PC-9 (cell line): ENCODE measurements around the gene ECHDC1. TPM values are rescaled to one million over a fixed set of nuclear protein-coding genes. Genes with fewer than 3 reads are reported as not detected.
A peak's percentile ranks its signal among the peaks of the same experiment; 100 is the strongest.

Experiments
- BruUV-seq: library from RNA; stranded (reverse); fragments of 400-500 nt; replicated peaks from 2 replicates; lab custom pipeline; 2021; lab: Mats Ljungman, UMichigan
- CTCF ChIA-PET: fragments of 300-600 bp; sonication (Branson Sonifier 250); formaldehyde crosslinking; loops from one replicate; lab custom pipeline; 2022; ENCODE audit warnings: antibody characterized with exemption; lab: Charles Lee
- POLR2A ChIA-PET: fragments of 300-600 bp; sonication (Branson Sonifier 250); formaldehyde crosslinking; loops from one replicate; lab custom pipeline; 2022; ENCODE audit warnings: antibody characterized with exemption; ENCODE audit not compliant: unreplicated experiment; lab: Charles Lee
- DNase-seq, 2 experiments: peaks; one replicate each; pipeline versions ENCODE4 v3.0.0 to v3.0.0-alpha.2; 2015 to 2022; ENCODE audit warnings: mixed read lengths in 1 of 2
- H2AFZ ChIP-seq: fragments of 200-600 bp; sonication (generic); 2 replicates; pipeline ENCODE4 v1.8.1; 2017; ENCODE audit warnings: antibody characterized with exemption
- H3F3A ChIP-seq: fragments of 200-600 bp; sonication (generic); 2 replicates; pipeline ENCODE4 v1.8.1; 2017; ENCODE audit warnings: antibody characterized with exemption, mild to moderate bottlenecking, low read depth; ENCODE audit not compliant: insufficient read depth
- H3K27ac ChIP-seq: fragments of 200-600 bp; sonication (generic); 2 replicates; pipeline ENCODE4 v1.6.1; 2016; ENCODE audit warnings: mixed run types
- H3K27me3 ChIP-seq: fragments of 200-600 bp; sonication (generic); 2 replicates; pipeline ENCODE4 v1.6.1; 2016; ENCODE audit warnings: low read depth, mixed run types; ENCODE audit not compliant: insufficient read depth
- H3K36me3 ChIP-seq: fragments of 200-600 bp; sonication (generic); 2 replicates; pipeline ENCODE4 v1.6.1; 2016; ENCODE audit warnings: low read depth, mixed run types
- H3K4me1 ChIP-seq: fragments of 200-600 bp; sonication (generic); replicated peaks from 2 replicates; pipeline ENCODE4 v1.6.1; 2016; ENCODE audit warnings: mixed run types; ENCODE audit not compliant: insufficient read depth
- H3K4me2 ChIP-seq: fragments of 200-600 bp; sonication (generic); 2 replicates; pipeline ENCODE4 v1.6.1; 2017; ENCODE audit warnings: mixed run types
- H3K4me3 ChIP-seq: fragments of 200-600 bp; sonication (generic); 2 replicates; pipeline ENCODE4 v1.6.1; 2016; ENCODE audit warnings: mixed run types
- H3K79me2 ChIP-seq: fragments of 200-600 bp; sonication (generic); 2 replicates; pipeline ENCODE4 v1.6.1; 2017; ENCODE audit warnings: low read depth, mixed run types
- H3K9me2 ChIP-seq: fragments of 200-600 bp; sonication (generic); 2 replicates; pipeline ENCODE4 v1.8.1; 2017; ENCODE audit warnings: mild to moderate bottlenecking; ENCODE audit not compliant: insufficient read depth
- H3K9me3 ChIP-seq: fragments of 200-600 bp; sonication (generic); 2 replicates; pipeline ENCODE4 v1.8.1; 2016; ENCODE audit warnings: low read depth; ENCODE audit not compliant: insufficient read depth
- H4K20me1 ChIP-seq: fragments of 200-600 bp; sonication (generic); 2 replicates; pipeline ENCODE4 v1.8.1; 2017; ENCODE audit not compliant: insufficient read depth
- EZH2 ChIP-seq: fragments of 200-600 bp; sonication (generic); IDR thresholded peaks from 2 replicates; pipeline ENCODE4 v1.8.0; 2017; ENCODE audit warnings: antibody characterized with exemption, low read depth
- intact Hi-C: fragments of 100-400 bp; cut with micrococcal nuclease; formaldehyde crosslinking; loops from one replicate; pipeline ENCODE4 v1.10.0; 2022; ENCODE audit not compliant: unreplicated experiment
- total RNA-seq: library from RNA; stranded (reverse); gene quantifications from 2 replicates; pipeline ENCODE4 v1.2.3, GENCODE V29; 2021
- TF ChIP-seq, protein P1 (sequence below): fragments of 200-600 bp; sonication (generic); conservative IDR thresholded peaks from 2 replicates; pipeline ENCODE4 v1.6.1; 2017; ENCODE audit warnings: mixed run types, antibody characterized with exemption, mild to moderate bottlenecking, moderate library complexity

Gene ECHDC1
- total RNA-seq, 1 experiment from 2014 or later: 50.4 TPM

DNA sequence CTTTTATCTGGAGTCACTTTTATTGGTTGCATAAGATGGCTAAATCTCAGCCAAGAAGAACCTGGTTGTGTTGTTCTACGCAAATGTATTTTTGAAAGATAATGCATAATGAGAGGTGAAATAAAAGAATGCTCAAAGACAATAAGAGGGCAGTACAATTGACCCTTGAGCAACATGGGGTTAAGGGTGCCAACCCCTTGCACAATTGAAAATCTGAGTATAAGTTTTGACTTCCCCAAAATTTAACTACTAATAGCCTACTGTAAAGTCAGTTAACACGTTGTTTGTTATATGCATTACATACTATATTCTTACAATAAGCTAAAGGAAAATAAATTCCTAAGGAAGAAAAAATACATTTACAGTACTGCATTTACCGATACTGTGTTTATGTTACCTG is 70.8 kb downstream of the ECHDC1 start:
- Histone ChIP-seq H3K79me2 (peaks cover 81% of the 10 kb centered on the region), H3K9me3 (no peaks in the 10 kb centered on the region), H3K4me1 (peaks cover 23% of the 10 kb centered on the region), H3K27me3 (no peaks in the 10 kb centered on the region), H3K4me3 (no peak overlapping the region), H3K36me3 (peaks cover 12% of the 10 kb centered on the region), H3K4me2 (no peak overlapping the region), H3F3A (no peaks in the 10 kb centered on the region; the same call in 1 of the 2 replicates), H3K9me2 (no peaks in the 10 kb centered on the region), H4K20me1 (peaks cover 14% of the 10 kb centered on the region), H3K27ac (no peak overlapping the region), H2AFZ (no peak overlapping the region)
- TF ChIP-seq, protein P1, sequence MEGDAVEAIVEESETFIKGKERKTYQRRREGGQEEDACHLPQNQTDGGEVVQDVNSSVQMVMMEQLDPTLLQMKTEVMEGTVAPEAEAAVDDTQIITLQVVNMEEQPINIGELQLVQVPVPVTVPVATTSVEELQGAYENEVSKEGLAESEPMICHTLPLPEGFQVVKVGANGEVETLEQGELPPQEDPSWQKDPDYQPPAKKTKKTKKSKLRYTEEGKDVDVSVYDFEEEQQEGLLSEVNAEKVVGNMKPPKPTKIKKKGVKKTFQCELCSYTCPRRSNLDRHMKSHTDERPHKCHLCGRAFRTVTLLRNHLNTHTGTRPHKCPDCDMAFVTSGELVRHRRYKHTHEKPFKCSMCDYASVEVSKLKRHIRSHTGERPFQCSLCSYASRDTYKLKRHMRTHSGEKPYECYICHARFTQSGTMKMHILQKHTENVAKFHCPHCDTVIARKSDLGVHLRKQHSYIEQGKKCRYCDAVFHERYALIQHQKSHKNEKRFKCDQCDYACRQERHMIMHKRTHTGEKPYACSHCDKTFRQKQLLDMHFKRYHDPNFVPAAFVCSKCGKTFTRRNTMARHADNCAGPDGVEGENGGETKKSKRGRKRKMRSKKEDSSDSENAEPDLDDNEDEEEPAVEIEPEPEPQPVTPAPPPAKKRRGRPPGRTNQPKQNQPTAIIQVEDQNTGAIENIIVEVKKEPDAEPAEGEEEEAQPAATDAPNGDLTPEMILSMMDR: no peak
- no peak for TF ChIP-seq EZH2
- BruUV-seq: no TSS peak
- no peak for DNase-seq
- ChIA-PET CTCF (no interaction called here), POLR2A (no interaction called here)
- intact Hi-C loops: no loop called here

DNA sequence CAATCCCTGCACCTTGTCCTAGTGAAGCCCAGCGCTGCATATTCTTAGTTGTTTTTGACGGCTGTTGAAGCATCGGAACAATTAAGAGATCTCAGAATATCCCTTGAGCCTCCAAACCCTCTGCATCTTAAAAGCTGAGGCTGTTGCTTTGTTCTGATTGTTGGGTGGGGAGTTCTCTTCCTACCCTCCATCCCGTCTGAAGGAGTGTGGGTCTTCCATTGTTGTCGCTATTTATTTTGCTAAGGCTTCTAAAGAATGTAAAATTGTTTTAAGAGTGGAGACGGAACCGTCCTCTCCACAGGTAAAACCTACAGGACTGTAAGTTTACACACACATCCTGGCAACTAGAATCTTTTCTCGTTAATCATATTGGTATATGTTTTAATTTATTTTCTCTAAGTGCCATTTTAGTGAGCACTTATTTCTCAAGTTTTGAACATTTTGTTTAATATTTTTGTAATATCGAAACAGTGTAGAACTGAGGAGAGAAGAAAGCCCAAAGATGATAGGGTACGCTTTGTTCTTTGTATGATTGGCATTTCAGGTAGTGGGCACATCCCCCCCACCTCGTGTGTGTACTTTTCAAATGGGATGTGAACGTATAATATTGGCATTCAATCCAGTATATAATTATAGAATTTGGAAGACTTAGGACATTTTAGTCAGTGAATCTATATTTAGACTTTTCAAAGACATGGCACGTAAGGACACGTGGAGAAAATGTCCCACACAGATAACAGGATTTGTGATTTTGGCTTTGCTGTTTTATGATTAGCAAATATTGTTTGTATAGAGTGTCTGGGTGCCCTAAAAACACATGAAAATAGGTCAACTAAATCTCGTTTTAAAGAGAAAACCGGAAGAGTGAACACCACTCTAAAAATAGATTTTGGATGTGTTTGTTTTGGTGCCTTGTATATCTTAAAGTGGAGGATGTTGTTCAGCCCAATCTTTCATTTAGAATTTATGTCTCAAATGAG is 75.5 kb downstream of the ECHDC1 start:
- BruUV-seq: TSS peak; percentile 53
- peak overlapping the region; percentile 85 for H3K27ac ChIP-seq
- no peaks in the 10 kb centered on the region for H3K9me2 ChIP-seq
- peaks cover 13% of the 10 kb centered on the region for H4K20me1 ChIP-seq
- intact Hi-C loops: loop anchor here (1.0 to 10.0 kb wide), 2 partner anchors 75 to 1483 kb away; partner anchors contain the start of gene ECHDC1
- peaks cover 62% of the 10 kb centered on the region for H3K79me2 ChIP-seq
- peaks cover 12% of the 10 kb centered on the region for H3K36me3 ChIP-seq
- peaks cover 30% of the 10 kb centered on the region for H3K4me1 ChIP-seq
- peak overlapping the region; percentile 92 for H3K4me2 ChIP-seq
- peak overlapping the region; percentile 65 for H3K4me3 ChIP-seq
- peak overlapping the region; percentile 91 for H2AFZ ChIP-seq
- H3F3A ChIP-seq: peaks cover 7% of the 10 kb centered on the region; the same call in 1 of the 2 replicates
- ChIA-PET POLR2A (no interaction called here), CTCF (no interaction called here)
- no peaks in the 10 kb centered on the region for H3K9me3 ChIP-seq
- no peak for TF ChIP-seq EZH2
- TF ChIP-seq, protein P1: no peak
- no peak for DNase-seq
- H3K27me3 ChIP-seq: no peaks in the 10 kb centered on the region

DNA sequence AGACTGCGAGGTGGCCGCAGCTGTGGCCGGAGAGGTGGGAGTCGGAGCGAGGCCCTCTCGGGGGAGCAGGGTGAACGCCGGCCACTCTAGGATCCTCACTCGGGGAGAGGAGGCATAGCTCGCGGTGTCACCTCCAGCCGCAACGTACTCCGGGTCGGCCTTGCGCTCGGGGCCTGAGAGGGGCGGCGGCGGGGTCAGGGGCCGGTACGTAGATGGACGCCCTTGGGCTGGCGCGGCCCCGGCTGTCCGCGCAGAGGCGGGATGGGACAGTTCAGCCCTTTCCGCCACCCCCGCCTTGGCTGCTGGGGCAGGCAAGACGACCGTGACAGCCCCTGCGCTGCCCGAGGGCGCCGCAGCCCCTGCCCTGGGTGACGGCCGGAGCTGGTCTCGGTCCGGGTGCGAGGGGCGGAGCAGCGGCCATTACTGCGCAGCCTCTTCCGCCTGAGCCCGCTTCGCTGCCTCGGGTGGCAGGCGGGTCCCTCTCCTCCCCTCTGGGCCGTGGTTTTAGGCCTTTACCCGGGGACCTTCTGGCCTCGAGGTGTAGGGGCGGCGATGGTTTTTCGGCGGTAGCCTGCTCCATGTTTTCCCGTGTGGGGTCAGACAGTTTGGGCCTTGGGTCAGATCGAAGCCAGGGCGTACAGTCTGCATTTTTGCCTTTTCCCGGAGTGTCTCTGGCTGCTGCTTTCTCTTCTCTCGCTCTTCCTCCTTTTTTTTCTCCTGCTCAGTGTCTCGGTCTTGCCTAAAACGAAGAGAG is 76.3 kb downstream of the ECHDC1 start:
- CTCF ChIA-PET: interaction anchor here (0.6 to 1.3 kb wide), 8 partner anchors 18 to 1281 kb away, joined by 3 to 10 read pairs (median 6); no protein-coding TSS in a partner anchor
- H3K27me3 ChIP-seq: no peaks in the 10 kb centered on the region
- H3K4me1 ChIP-seq: peaks cover 30% of the 10 kb centered on the region
- H2AFZ ChIP-seq: peak overlapping the region; percentile 91
- H4K20me1 ChIP-seq: peaks cover 10% of the 10 kb centered on the region
- H3K9me2 ChIP-seq: no peaks in the 10 kb centered on the region
- H3K4me3 ChIP-seq: peak overlapping the region; percentile 65
- BruUV-seq: no TSS peak
- H3K4me2 ChIP-seq: peak overlapping the region; percentile 92
- H3K9me3 ChIP-seq: no peaks in the 10 kb centered on the region
- H3K27ac ChIP-seq: peak overlapping the region; percentile 85
- peaks cover 7% of the 10 kb centered on the region; the same call in 1 of the 2 replicates for H3F3A ChIP-seq
- peak in 1 of 2 experiments; percentile 49 for DNase-seq
- peaks cover 12% of the 10 kb centered on the region; the same call in 1 of the 2 replicates for H3K36me3 ChIP-seq
- POLR2A ChIA-PET: interaction anchor here (0.6 to 0.7 kb wide), 2 partner anchors 1272 to 1395 kb away, joined by 3 to 5 read pairs; no protein-coding TSS in a partner anchor
- no peak for TF ChIP-seq EZH2
- TF ChIP-seq, protein P1: no peak
- peaks cover 53% of the 10 kb centered on the region for H3K79me2 ChIP-seq
- intact Hi-C loops: loop anchor here (1.0 to 10.0 kb wide), 2 partner anchors 76 to 1482 kb away; partner anchors contain the start of gene ECHDC1
